Testis (tissue), 3 donors: Measurements from ENCODE around the gene TBCC. TPM values are rescaled to one million over a fixed set of nuclear protein-coding genes. Genes with fewer than 3 reads are reported as not detected.

Experiments used
- DNase-seq: peaks from one replicate; pipeline ENCODE4 v3.0.0-alpha.2; 2019
- H3K27ac ChIP-seq, 2 donors: fragments of 200-600 bp; sonication (generic); one replicate each; pipeline ENCODE4 v1.5.1; 2019
- H3K27me3 ChIP-seq: fragments of 200-600 bp; sonication (generic); one replicate; pipeline ENCODE4 v1.5.1; 2019
- H3K36me3 ChIP-seq: fragments of 200-600 bp; sonication (generic); one replicate; pipeline ENCODE4 v1.5.1; 2017; ENCODE audit warnings: low read depth; ENCODE audit errors: missing control alignments
- H3K4me1 ChIP-seq: fragments of 200-600 bp; sonication (generic); one replicate; pipeline ENCODE4 v1.5.1; 2019
- H3K4me3 ChIP-seq, 2 donors: fragments of 200-600 bp; sonication (generic); one replicate each; pipeline ENCODE4 v1.5.1; 2017 to 2019
- H3K9me3 ChIP-seq: fragments of 200-600 bp; sonication (generic); one replicate; pipeline ENCODE4 v1.5.1; 2017
- POLR2A ChIP-seq: fragments of 450-650 bp; IDR thresholded peaks from one replicate; pipeline ENCODE4 v1.6.1; 2017; ENCODE audit warnings: antibody characterized with exemption, mild to moderate bottlenecking, moderate library complexity
- WGBS, 2 donors: methylation state at CpG; one replicate each; pipeline ENCODE4 v1.1.5; 2018; 5-methylcytosine and 5-hydroxymethylcytosine counted together
- intact Hi-C: fragments of 100-400 bp; cut with DNase I; formaldehyde crosslinking; loops from one replicate; pipeline ENCODE4 v1.15.1; 2023; ENCODE audit warnings: low total_unique reads
- polyA plus RNA-seq: library from polyadenylated mRNA; stranded (reverse); fragments of 350-450 nt; fragmentation: Illumina TruSeq; extraction: RNeasy Lipid Tissue Mini Kit (QIAGEN cat#74804); gene quantifications from one replicate; pipeline ENCODE4 v1.2.3, GENCODE V29; 2014; ENCODE audit warnings: low read depth, low replicate concordance; ENCODE audit not compliant: insufficient read depth
- total RNA-seq, 2 donors: library from RNA; depleted of rRNA; stranded (reverse); fragments of >200 nt; gene quantifications; one replicate each; pipeline ENCODE4 v1.2.3, GENCODE V29; 2016
- TF ChIP-seq, protein P1 (sequence below), 3 experiments: fragments of 450-650 bp in 2 of 3; fragments of 200-600 bp in 1 of 3; sonication (generic) in 1 of 3; IDR thresholded peaks; one replicate each; pipeline ENCODE4 v1.5.1; 2016 to 2019; ENCODE audit warnings: antibody characterized with exemption in 3 of 3, mild to moderate bottlenecking in 2 of 3, moderate library complexity in 1 of 3

The TBCC gene
- total and polyA plus RNA-seq, 3 donors from 2014 or later, result 35.0 to 52.1 (median 40.2) TPM

- peaks cover 8% of the 10 kb centered on the region for H3K4me1 ChIP-seq
- 90 to 93% methylated on average over 5 of the region's 5 CpGs for WGBS, 2 donors
- H3K27ac ChIP-seq, result no peak overlapping the region
Measured at GRCh38 chr6:42697268-42697655, 48.6 kb downstream of the TBCC start.

GRCh38 chr6:42696526-42697267 is 49.2 kb downstream of the TBCC start:
- Histone ChIP-seq H3K27me3 (no peaks in the 10 kb centered on the region), H3K4me1 (peaks cover 8% of the 10 kb centered on the region), H3K27ac (no peak overlapping the region), H3K9me3 (no peaks in the 10 kb centered on the region), H3K4me3 (no peak overlapping the region), H3K36me3 (no peaks in the 10 kb centered on the region)
- 69 to 77% methylated on average over 7 of the region's 7 CpGs for WGBS, 2 donors
- intact Hi-C loops, result no loop called here
- TF ChIP-seq, protein P1, sequence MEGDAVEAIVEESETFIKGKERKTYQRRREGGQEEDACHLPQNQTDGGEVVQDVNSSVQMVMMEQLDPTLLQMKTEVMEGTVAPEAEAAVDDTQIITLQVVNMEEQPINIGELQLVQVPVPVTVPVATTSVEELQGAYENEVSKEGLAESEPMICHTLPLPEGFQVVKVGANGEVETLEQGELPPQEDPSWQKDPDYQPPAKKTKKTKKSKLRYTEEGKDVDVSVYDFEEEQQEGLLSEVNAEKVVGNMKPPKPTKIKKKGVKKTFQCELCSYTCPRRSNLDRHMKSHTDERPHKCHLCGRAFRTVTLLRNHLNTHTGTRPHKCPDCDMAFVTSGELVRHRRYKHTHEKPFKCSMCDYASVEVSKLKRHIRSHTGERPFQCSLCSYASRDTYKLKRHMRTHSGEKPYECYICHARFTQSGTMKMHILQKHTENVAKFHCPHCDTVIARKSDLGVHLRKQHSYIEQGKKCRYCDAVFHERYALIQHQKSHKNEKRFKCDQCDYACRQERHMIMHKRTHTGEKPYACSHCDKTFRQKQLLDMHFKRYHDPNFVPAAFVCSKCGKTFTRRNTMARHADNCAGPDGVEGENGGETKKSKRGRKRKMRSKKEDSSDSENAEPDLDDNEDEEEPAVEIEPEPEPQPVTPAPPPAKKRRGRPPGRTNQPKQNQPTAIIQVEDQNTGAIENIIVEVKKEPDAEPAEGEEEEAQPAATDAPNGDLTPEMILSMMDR (IDR thresholded peaks at IDR 0.05), result no peak
- TF ChIP-seq POLR2A, result no peak
- peak; percentile 41 for DNase-seq

More at GRCh38 chr6:42697268-42697655, 48.6 kb downstream of the TBCC start:
- no peaks in the 10 kb centered on the region for H3K27me3 ChIP-seq
- H3K36me3 ChIP-seq, result no peaks in the 10 kb centered on the region
- TF ChIP-seq, protein P1 (IDR thresholded peaks at IDR 0.05), result no peak
- no peak for TF ChIP-seq POLR2A
- no peak for DNase-seq
- intact Hi-C loops, result no loop called here
- no peak overlapping the region for H3K4me3 ChIP-seq
- no peaks in the 10 kb centered on the region for H3K9me3 ChIP-seq

DNA sequence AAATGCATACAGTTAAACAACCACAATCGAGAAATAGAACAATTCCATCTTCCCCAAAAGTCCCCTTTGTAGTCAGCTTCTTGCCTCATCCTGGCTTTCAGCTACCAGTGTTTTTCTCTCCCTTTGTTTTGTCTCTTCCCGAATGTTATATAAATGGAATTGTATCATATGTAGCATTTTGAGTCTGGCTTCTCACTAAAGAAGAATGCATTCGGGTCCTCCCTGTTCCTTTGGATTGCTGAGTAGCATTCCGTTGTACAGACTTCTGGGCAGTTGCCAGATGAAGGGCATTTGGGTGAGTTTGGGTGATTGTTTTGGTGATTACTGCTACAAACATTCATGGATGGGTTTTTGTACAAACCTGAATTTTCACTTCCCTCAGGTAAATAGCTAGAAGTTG is 51.3 kb downstream of the TBCC start:
- WGBS, 2 donors, result 43 to 44% methylated on average over 4 of the region's 4 CpGs
- Histone ChIP-seq H3K27me3 (no peaks in the 10 kb centered on the region), H3K36me3 (no peaks in the 10 kb centered on the region), H3K27ac (peak overlapping the region in 1 of 2 donors; percentile 41), H3K4me1 (peaks cover 8% of the 10 kb centered on the region), H3K9me3 (no peaks in the 10 kb centered on the region), H3K4me3 (no peak overlapping the region)
- peak; percentile 51 for DNase-seq
- intact Hi-C loops, result no loop called here
- no peak for TF ChIP-seq POLR2A
- TF ChIP-seq, protein P1 (IDR thresholded peaks at IDR 0.05), result no peak

Other genes starting within 250 kb of the TBCC start
- 10 to 100 TPM; 25.8 to 26.8 TPM for gene UBR2, start 182.1 kb downstream of the TBCC start, total RNA-seq
- gene UBR2, start 182.1 kb downstream of the TBCC start, polyA plus RNA-seq, result 11.1 TPM
- gene PRPH2, start 23.5 kb downstream of the TBCC start, total RNA-seq, result 1 to 10 TPM; 6.0 to 6.6 TPM
- 5.4 TPM for gene PRPH2, start 23.5 kb downstream of the TBCC start, polyA plus RNA-seq
- 10 to 100 TPM; 20.4 to 21.1 TPM for gene BICRAL, start 35.9 kb upstream of the TBCC start, total RNA-seq
- 12.5 TPM for gene BICRAL, start 35.9 kb upstream of the TBCC start, polyA plus RNA-seq
- gene RPL7L1, start 133.5 kb upstream of the TBCC start, total RNA-seq, result 10 to 100 TPM; 62.6 to 66.8 TPM
- gene RPL7L1, start 133.5 kb upstream of the TBCC start, polyA plus RNA-seq, result 51.4 TPM
- under 1 TPM in 1 of 2 donors, not detected in 1; 0.56 TPM for gene PTCRA, start 169.9 kb upstream of the TBCC start, total RNA-seq
- not detected for gene PTCRA, start 169.9 kb upstream of the TBCC start, polyA plus RNA-seq
- 10 to 100 TPM; 40.4 to 46.7 TPM for gene CNPY3, start 183.4 kb upstream of the TBCC start, total RNA-seq
- gene CNPY3, start 183.4 kb upstream of the TBCC start, polyA plus RNA-seq, result 74.8 TPM
- 1 to 10 TPM in 1 of 2 donors, under 1 TPM in 1; 0.31 to 1.7 TPM for gene GNMT, start 214.7 kb upstream of the TBCC start, total RNA-seq
- 0.83 TPM for gene GNMT, start 214.7 kb upstream of the TBCC start, polyA plus RNA-seq
- 10 to 100 TPM; 22.5 to 50.4 TPM for gene PEX6, start 233.1 kb upstream of the TBCC start, total RNA-seq
- gene PEX6, start 233.1 kb upstream of the TBCC start, polyA plus RNA-seq, result 15.3 TPM
- 10 to 100 TPM; 73.4 to 74.5 TPM for gene PPP2R5D, start 238.5 kb upstream of the TBCC start, total RNA-seq
- gene PPP2R5D, start 238.5 kb upstream of the TBCC start, polyA plus RNA-seq, result 82.5 TPM